ENCODE data around the gene SEC14L1. TPM values are rescaled to one million over a fixed set of nuclear protein-coding genes. Genes with fewer than 3 reads are reported as not detected.

The SEC14L1 gene
- total RNA-seq, 1 experiment from 2014 or later = 279 TPM

DNA sequence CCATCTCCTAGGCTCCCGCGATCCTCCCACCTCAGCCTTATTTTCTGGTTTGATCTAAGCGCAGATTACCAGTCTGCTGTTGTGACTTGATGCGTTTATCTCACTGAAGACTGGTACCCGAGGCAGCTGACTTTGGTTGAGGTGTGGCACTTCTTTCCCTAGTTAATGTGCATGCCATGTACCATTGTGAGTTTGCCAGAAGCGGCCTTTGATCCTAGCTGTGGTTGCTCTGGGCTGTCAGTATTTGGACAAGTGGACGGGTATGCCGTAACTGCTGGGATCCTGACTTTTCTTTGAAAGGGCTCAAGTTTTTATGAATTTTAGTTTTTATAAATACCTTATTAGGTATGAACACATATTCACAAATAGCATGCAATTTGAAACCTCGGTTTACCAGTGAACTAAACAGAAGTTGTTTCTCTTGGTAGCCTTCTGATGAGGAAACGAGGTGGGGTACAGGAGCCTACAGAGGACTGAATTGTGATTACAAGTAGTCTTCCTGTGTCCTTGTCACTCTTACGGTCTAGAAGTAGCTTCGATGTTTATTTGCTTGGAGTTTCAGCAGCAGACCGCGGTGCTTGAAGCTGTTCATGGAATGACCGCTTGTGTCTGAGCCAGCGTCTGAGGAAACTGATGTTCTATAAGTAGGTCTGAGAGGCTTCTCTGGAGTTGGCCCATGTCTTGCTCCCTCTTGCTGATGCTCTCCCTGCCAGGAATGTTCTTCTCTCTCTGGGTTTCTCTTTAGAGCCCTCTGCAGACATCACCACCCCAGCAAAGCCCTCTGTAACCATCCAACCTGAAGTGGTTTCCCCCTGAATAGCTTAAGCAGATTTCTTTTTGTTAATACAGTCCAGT is 40.0 kb downstream of the SEC14L1 start:
- peaks cover 77% of the 10 kb centered on the region for H3K4me1 ChIP-seq (ENCODE audit: control insufficient read depth, insufficient read depth, low read length)
- DNase-seq (ENCODE audit: low read depth, low spot score) = no peak
- H3K27me3 ChIP-seq (ENCODE audit: control insufficient read depth, insufficient read depth, low read length) = no peaks in the 10 kb centered on the region
- no peak overlapping the region for H3K27ac ChIP-seq (ENCODE audit: low read length)
- H3K4me3 ChIP-seq (ENCODE audit: low read depth in 2 of 2, low read length in 2 of 2) = no peak overlapping the region
- in situ Hi-C loops (cut with HindIII; ENCODE audit: low pct_unique_long_range_greater_than_20kb, low sequenced_read_pairs) = no loop called here
- no peaks in the 10 kb centered on the region for H3K36me3 ChIP-seq (ENCODE audit: control insufficient read depth, insufficient read depth, low read length)
- TF ChIP-seq SIN3A (IDR thresholded peaks at IDR 0.05; ENCODE audit: borderline replicate concordance, insufficient read depth, low read depth, low read length) = no peak
- no peak for TF ChIP-seq REST (IDR thresholded peaks at IDR 0.05; ENCODE audit: insufficient read depth in 1 of 2, low read depth in 2 of 2, low read length in 1 of 2)
- TF ChIP-seq POLR2AphosphoS5 (IDR thresholded peaks at IDR 0.05; ENCODE audit: low read depth, low read length) = no peak
- no peak for TF ChIP-seq TCF7L2 (IDR thresholded peaks at IDR 0.05; ENCODE audit: low read depth, low read length)
- TF ChIP-seq, protein P1, sequence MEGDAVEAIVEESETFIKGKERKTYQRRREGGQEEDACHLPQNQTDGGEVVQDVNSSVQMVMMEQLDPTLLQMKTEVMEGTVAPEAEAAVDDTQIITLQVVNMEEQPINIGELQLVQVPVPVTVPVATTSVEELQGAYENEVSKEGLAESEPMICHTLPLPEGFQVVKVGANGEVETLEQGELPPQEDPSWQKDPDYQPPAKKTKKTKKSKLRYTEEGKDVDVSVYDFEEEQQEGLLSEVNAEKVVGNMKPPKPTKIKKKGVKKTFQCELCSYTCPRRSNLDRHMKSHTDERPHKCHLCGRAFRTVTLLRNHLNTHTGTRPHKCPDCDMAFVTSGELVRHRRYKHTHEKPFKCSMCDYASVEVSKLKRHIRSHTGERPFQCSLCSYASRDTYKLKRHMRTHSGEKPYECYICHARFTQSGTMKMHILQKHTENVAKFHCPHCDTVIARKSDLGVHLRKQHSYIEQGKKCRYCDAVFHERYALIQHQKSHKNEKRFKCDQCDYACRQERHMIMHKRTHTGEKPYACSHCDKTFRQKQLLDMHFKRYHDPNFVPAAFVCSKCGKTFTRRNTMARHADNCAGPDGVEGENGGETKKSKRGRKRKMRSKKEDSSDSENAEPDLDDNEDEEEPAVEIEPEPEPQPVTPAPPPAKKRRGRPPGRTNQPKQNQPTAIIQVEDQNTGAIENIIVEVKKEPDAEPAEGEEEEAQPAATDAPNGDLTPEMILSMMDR (IDR thresholded peaks at IDR 0.05) = no peak
- H3K9me3 ChIP-seq (ENCODE audit: control insufficient read depth, insufficient read depth, low read depth, low read length) = no peaks in the 10 kb centered on the region
- ChIA-PET POLR2A (no interaction called here), CTCF (no interaction called here)
- intact Hi-C loops (cut with micrococcal nuclease; ENCODE audit: unreplicated experiment) = no loop called here
- no TSS peak for BruUV-seq (replicated peaks)
- ATAC-seq = no peak

- ChIA-PET POLR2A (no interaction called here), CTCF (interaction anchor here (1.3 kb wide), 1 partner anchor 126 kb away, joined by 3 read pairs; no protein-coding TSS in a partner anchor)
- DNase-seq (ENCODE audit: low read depth, low spot score) = no peak
- Histone ChIP-seq H3K36me3 (ENCODE audit: control insufficient read depth, insufficient read depth, low read length) (no peaks in the 10 kb centered on the region), H3K9me3 (ENCODE audit: control insufficient read depth, insufficient read depth, low read depth, low read length) (no peaks in the 10 kb centered on the region), H3K4me1 (ENCODE audit: control insufficient read depth, insufficient read depth, low read length) (peaks cover 83% of the 10 kb centered on the region), H3K27ac (ENCODE audit: low read length) (peak overlapping the region; percentile 49), H3K4me3 (ENCODE audit: low read depth in 2 of 2, low read length in 2 of 2) (no peak overlapping the region), H3K27me3 (ENCODE audit: control insufficient read depth, insufficient read depth, low read length) (no peaks in the 10 kb centered on the region)
- ATAC-seq = no peak
- in situ Hi-C loops (cut with HindIII; ENCODE audit: low pct_unique_long_range_greater_than_20kb, low sequenced_read_pairs) (no loop called here), intact Hi-C loops (cut with micrococcal nuclease; ENCODE audit: unreplicated experiment) (no loop called here)
- TF ChIP-seq POLR2AphosphoS5 (IDR thresholded peaks at IDR 0.05; ENCODE audit: low read depth, low read length) (no peak), REST (IDR thresholded peaks at IDR 0.05; ENCODE audit: insufficient read depth in 1 of 2, low read depth in 2 of 2, low read length in 1 of 2) (no peak), TCF7L2 (IDR thresholded peaks at IDR 0.05; ENCODE audit: low read depth, low read length) (no peak), SIN3A (IDR thresholded peaks at IDR 0.05; ENCODE audit: borderline replicate concordance, insufficient read depth, low read depth, low read length) (no peak)
- TF ChIP-seq, protein P1 (IDR thresholded peaks at IDR 0.05) = no peak
- TSS peak; percentile 4 for BruUV-seq (replicated peaks)
These were observed 41.7 kb downstream of the SEC14L1 start for GRCh38 chr17:77182205-77183172.
